ENCODE measurements around the gene ZSWIM5. TPM values are rescaled to one million over a fixed set of nuclear protein-coding genes. Genes with fewer than 3 reads are reported as not detected.

ZSWIM5 gene
- total RNA-seq, 6 donors from 2014 or later = 2.0 to 6.3 (median 3.2) TPM

GRCh38 chr1:45033356-45033755 is 173.0 kb downstream of the ZSWIM5 start:
- H3K4me1 ChIP-seq = no peaks in the 10 kb centered on the region
- TF ChIP-seq POLR2A (IDR thresholded peaks at IDR 0.05) = no peak
- no peak for TF ChIP-seq POLR2AphosphoS5 (IDR thresholded peaks at IDR 0.05)
- TF ChIP-seq EP300 (IDR thresholded peaks at IDR 0.05) = no peak
- TF ChIP-seq CTCF (IDR thresholded peaks at IDR 0.05) = no peak
- peaks cover 0 to 6% (median 0%) of the 10 kb centered on the region in 4 donors for H3K36me3 ChIP-seq
- 100% methylated on average over 1 of the region's 1 CpG for WGBS, 2 donors
- no peaks in the 10 kb centered on the region for H3K9me3 ChIP-seq
- no peak overlapping the region for H3K27ac ChIP-seq
- DNase-seq (no peak), ATAC-seq (ENCODE audit: low FRiP score in 2 of 2) (no peak)
- no peak overlapping the region for H3K4me3 ChIP-seq
- no peaks in the 10 kb centered on the region for H3K27me3 ChIP-seq

- no peak for DNase-seq
- TF ChIP-seq EP300 (IDR thresholded peaks at IDR 0.05) = no peak
- no peak for TF ChIP-seq POLR2AphosphoS5 (IDR thresholded peaks at IDR 0.05)
- TF ChIP-seq POLR2A (IDR thresholded peaks at IDR 0.05) = no peak
- no peak for TF ChIP-seq CTCF (IDR thresholded peaks at IDR 0.05)
- H3K27me3 ChIP-seq = no peaks in the 10 kb centered on the region
- 70 to 86% methylated on average over 2 of the region's 2 CpGs for WGBS, 2 donors
- H3K27ac ChIP-seq = no peak overlapping the region
- H3K36me3 ChIP-seq = peaks cover 0 to 6% (median 0%) of the 10 kb centered on the region in 4 donors
- no peaks in the 10 kb centered on the region for H3K4me1 ChIP-seq
- no peaks in the 10 kb centered on the region for H3K9me3 ChIP-seq
- H3K4me3 ChIP-seq = no peak overlapping the region
- ATAC-seq (ENCODE audit: low FRiP score in 2 of 2) = no peak
Measured at GRCh38 chr1:45032837-45033236, 173.6 kb downstream of the ZSWIM5 start.

GRCh38 chr1:45026446-45026845 is 180.0 kb downstream of the ZSWIM5 start:
- no peaks in the 10 kb centered on the region for H3K4me1 ChIP-seq
- no peak overlapping the region for H3K4me3 ChIP-seq
- DNase-seq (no peak), ATAC-seq (ENCODE audit: low FRiP score in 2 of 2) (no peak)
- no peaks in the 10 kb centered on the region for H3K36me3 ChIP-seq
- no peak overlapping the region for H3K27ac ChIP-seq
- no peaks in the 10 kb centered on the region for H3K27me3 ChIP-seq
- 88 to 90% methylated on average over 1 of the region's 1 CpG for WGBS, 2 donors
- TF ChIP-seq CTCF (IDR thresholded peaks at IDR 0.05) (no peak), POLR2AphosphoS5 (IDR thresholded peaks at IDR 0.05) (no peak), POLR2A (IDR thresholded peaks at IDR 0.05) (no peak), EP300 (IDR thresholded peaks at IDR 0.05) (no peak)
- H3K9me3 ChIP-seq = no peaks in the 10 kb centered on the region

GRCh38 chr1:45023663-45024062 is 182.7 kb downstream of the ZSWIM5 start:
- H3K4me3 ChIP-seq = no peak overlapping the region
- no peak overlapping the region for H3K27ac ChIP-seq
- WGBS, 2 donors = 96 to 98% methylated on average over 1 of the region's 1 CpG
- no peaks in the 10 kb centered on the region for H3K36me3 ChIP-seq
- no peaks in the 10 kb centered on the region for H3K4me1 ChIP-seq
- ATAC-seq (ENCODE audit: low FRiP score in 2 of 2) (no peak), DNase-seq (no peak)
- no peak for TF ChIP-seq EP300 (IDR thresholded peaks at IDR 0.05)
- TF ChIP-seq POLR2AphosphoS5 (IDR thresholded peaks at IDR 0.05) = no peak
- TF ChIP-seq POLR2A (IDR thresholded peaks at IDR 0.05) = no peak
- no peak for TF ChIP-seq CTCF (IDR thresholded peaks at IDR 0.05)
- no peaks in the 10 kb centered on the region for H3K9me3 ChIP-seq
- H3K27me3 ChIP-seq = no peaks in the 10 kb centered on the region

GRCh38 chr1:45018599-45019230 is 187.7 kb downstream of the ZSWIM5 start:
- WGBS, 2 donors = 64 to 81% methylated on average over 9 to 16 of the region's 16 CpGs
- H3K36me3 ChIP-seq = peaks cover 0 to 15% (median 0%) of the 10 kb centered on the region in 4 donors
- H3K4me1 ChIP-seq = peaks cover 0 to 9% (median 1%) of the 10 kb centered on the region in 4 donors
- no peaks in the 10 kb centered on the region for H3K27me3 ChIP-seq
- DNase-seq (peak; percentile 67 to 76), ATAC-seq (ENCODE audit: low FRiP score in 2 of 2) (peak; percentile 72 to 87)
- H3K9me3 ChIP-seq = no peaks in the 10 kb centered on the region
- H3K27ac ChIP-seq = no peak overlapping the region
- no peak for TF ChIP-seq POLR2A (IDR thresholded peaks at IDR 0.05)
- peak; percentile 63 to 95 (median 86) for TF ChIP-seq CTCF (IDR thresholded peaks at IDR 0.05)
- no peak overlapping the region for H3K4me3 ChIP-seq

Data from upper lobe of left lung (tissue), 6 donors.